ENCODE data around the gene DENND1A.

DENND1A gene

DNA sequence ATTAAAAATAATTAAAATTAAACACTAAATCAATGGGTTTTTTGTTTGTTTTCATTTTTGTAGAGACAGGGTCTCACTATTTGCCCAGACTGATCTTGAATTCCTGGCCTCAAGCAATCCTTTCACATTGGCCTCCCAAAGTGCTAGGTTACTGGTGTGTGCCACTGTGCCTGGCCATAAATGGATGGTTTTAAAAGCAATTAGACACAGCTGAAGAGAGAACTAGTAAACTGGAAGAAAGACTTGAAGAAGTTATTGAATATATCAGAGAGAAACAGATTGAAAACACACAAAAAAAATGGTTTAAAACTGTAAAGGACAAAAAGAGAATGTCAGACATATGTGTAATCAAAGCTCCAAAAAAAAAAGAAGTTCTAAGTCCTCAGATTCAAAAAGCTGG is 83.0 kb downstream of the DENND1A start:
- Histone ChIP-seq H3K27me3 (ENCODE audit: control insufficient read depth, insufficient read depth, low read length, poor library complexity, severe bottlenecking) (peaks cover 11% of the 10 kb centered on the region), H3K4me3 (ENCODE audit: insufficient read depth, low read depth, low read length) (no peak overlapping the region), H3K27ac (ENCODE audit: insufficient read depth, low read depth, low read length, poor library complexity, severe bottlenecking) (no peak overlapping the region), H3K4me1 (ENCODE audit: control insufficient read depth, insufficient read depth, low read length) (peaks cover 6% of the 10 kb centered on the region), H3K9me3 (ENCODE audit: control insufficient read depth, low read length) (no peaks in the 10 kb centered on the region), H3K36me3 (ENCODE audit: control insufficient read depth, insufficient read depth, low read length) (no peaks in the 10 kb centered on the region)

GRCh38 chr9:123843703-123844102 is 86.2 kb downstream of the DENND1A start:
- no peaks in the 10 kb centered on the region for H3K9me3 ChIP-seq (ENCODE audit: control insufficient read depth, low read length)
- 98% methylated on average over 4 of the region's 4 CpGs; no CpG with 5 or more reads in 1 of the 2 experiments for WGBS, 2 experiments
- H3K27ac ChIP-seq (ENCODE audit: insufficient read depth, low read depth, low read length, poor library complexity, severe bottlenecking) = no peak overlapping the region
- H3K4me1 ChIP-seq (ENCODE audit: control insufficient read depth, insufficient read depth, low read length) = no peaks in the 10 kb centered on the region
- no peaks in the 10 kb centered on the region for H3K27me3 ChIP-seq (ENCODE audit: control insufficient read depth, insufficient read depth, low read length, poor library complexity, severe bottlenecking)
- no peaks in the 10 kb centered on the region for H3K36me3 ChIP-seq (ENCODE audit: control insufficient read depth, insufficient read depth, low read length)
- H3K4me3 ChIP-seq (ENCODE audit: insufficient read depth, low read depth, low read length) = no peak overlapping the region

- Histone ChIP-seq H3K4me3 (ENCODE audit: insufficient read depth, low read depth, low read length) (no peak overlapping the region), H3K27ac (ENCODE audit: insufficient read depth, low read depth, low read length, poor library complexity, severe bottlenecking) (no peak overlapping the region), H3K9me3 (ENCODE audit: control insufficient read depth, low read length) (no peaks in the 10 kb centered on the region), H3K36me3 (ENCODE audit: control insufficient read depth, insufficient read depth, low read length) (no peaks in the 10 kb centered on the region), H3K4me1 (ENCODE audit: control insufficient read depth, insufficient read depth, low read length) (peaks cover 13% of the 10 kb centered on the region), H3K27me3 (ENCODE audit: control insufficient read depth, insufficient read depth, low read length, poor library complexity, severe bottlenecking) (no peaks in the 10 kb centered on the region)
- WGBS, 2 experiments = 40% methylated on average over 1 of the region's 1 CpG; no CpG with 5 or more reads in 1 of the 2 experiments
Measured at GRCh38 chr9:123835821-123836220, 94.1 kb downstream of the DENND1A start.

DNA sequence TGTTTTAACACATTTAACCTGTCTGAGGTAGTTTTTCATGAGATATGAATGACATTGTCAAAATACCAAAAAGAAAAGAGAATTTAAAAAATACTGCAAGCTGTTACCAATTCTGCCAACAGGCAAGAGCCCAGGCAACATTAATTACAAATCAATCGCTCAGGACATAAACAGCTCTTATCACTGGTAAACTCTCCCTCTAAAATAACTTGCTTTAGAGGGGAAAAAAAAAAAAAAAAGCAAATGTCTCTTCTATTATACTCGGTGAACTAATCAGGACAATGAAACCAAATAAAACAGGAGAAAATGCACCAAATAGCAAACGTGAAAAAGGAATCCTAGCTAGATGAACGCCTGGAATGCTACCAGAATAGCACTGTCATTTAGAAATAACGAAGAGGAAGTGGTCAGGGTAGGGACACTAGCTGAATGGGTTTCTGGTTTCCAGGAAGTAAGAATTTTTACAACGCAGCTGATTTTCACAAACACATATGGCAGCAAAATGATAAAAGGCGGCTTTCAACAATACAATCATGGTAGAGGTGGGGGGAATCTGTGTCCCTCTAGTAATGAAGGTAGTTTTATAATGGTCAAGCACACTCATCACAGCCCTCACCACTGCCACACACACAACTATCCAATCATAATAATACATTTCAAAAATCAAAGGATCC is 94.9 kb downstream of the DENND1A start:
- H3K4me3 ChIP-seq (ENCODE audit: insufficient read depth, low read depth, low read length) = no peak overlapping the region
- no peaks in the 10 kb centered on the region for H3K9me3 ChIP-seq (ENCODE audit: control insufficient read depth, low read length)
- H3K27me3 ChIP-seq (ENCODE audit: control insufficient read depth, insufficient read depth, low read length, poor library complexity, severe bottlenecking) = no peaks in the 10 kb centered on the region
- H3K36me3 ChIP-seq (ENCODE audit: control insufficient read depth, insufficient read depth, low read length) = no peaks in the 10 kb centered on the region
- no peak overlapping the region for H3K27ac ChIP-seq (ENCODE audit: insufficient read depth, low read depth, low read length, poor library complexity, severe bottlenecking)
- WGBS, 2 experiments = 28 to 54% methylated on average over 5 to 7 of the region's 7 CpGs
- peaks cover 13% of the 10 kb centered on the region for H3K4me1 ChIP-seq (ENCODE audit: control insufficient read depth, insufficient read depth, low read length)

DNA sequence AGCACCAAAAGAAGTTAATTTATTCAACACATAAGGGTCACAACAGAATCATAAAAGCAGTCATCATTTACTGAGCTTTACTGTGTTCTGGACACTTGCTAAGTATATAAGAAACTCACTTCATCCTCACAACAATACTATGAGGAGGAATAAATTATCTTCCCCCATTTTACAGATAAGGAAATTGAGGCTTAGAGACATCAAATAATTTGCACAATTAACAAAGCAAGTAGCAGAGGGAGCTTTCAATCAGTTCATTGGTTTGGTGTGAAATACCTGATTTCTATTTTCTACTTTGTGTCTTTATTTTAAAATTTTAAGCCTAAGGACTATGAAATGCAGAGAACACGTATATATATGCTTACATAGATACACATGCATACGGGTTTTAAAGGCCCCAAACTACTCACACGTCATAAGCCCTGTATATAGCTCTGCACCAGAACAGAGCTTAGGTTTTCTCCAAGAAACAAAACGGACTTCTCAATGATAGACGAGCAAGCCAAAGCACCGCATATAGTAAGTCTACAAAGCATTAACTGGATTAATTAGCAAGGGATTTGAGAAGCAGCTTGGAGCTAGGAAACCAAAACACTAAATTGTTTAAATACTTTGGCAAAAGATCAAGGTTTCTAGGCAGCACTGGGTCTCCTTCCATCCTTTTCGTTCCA is 95.6 kb downstream of the DENND1A start:
- 79 to 80% methylated on average over 7 of the region's 7 CpGs for WGBS, 2 experiments
- no peaks in the 10 kb centered on the region for H3K36me3 ChIP-seq (ENCODE audit: control insufficient read depth, insufficient read depth, low read length)
- no peak overlapping the region for H3K4me3 ChIP-seq (ENCODE audit: insufficient read depth, low read depth, low read length)
- H3K9me3 ChIP-seq (ENCODE audit: control insufficient read depth, low read length) = no peaks in the 10 kb centered on the region
- H3K27ac ChIP-seq (ENCODE audit: insufficient read depth, low read depth, low read length, poor library complexity, severe bottlenecking) = no peak overlapping the region
- H3K27me3 ChIP-seq (ENCODE audit: control insufficient read depth, insufficient read depth, low read length, poor library complexity, severe bottlenecking) = no peaks in the 10 kb centered on the region
- H3K4me1 ChIP-seq (ENCODE audit: control insufficient read depth, insufficient read depth, low read length) = peaks cover 13% of the 10 kb centered on the region

DNA sequence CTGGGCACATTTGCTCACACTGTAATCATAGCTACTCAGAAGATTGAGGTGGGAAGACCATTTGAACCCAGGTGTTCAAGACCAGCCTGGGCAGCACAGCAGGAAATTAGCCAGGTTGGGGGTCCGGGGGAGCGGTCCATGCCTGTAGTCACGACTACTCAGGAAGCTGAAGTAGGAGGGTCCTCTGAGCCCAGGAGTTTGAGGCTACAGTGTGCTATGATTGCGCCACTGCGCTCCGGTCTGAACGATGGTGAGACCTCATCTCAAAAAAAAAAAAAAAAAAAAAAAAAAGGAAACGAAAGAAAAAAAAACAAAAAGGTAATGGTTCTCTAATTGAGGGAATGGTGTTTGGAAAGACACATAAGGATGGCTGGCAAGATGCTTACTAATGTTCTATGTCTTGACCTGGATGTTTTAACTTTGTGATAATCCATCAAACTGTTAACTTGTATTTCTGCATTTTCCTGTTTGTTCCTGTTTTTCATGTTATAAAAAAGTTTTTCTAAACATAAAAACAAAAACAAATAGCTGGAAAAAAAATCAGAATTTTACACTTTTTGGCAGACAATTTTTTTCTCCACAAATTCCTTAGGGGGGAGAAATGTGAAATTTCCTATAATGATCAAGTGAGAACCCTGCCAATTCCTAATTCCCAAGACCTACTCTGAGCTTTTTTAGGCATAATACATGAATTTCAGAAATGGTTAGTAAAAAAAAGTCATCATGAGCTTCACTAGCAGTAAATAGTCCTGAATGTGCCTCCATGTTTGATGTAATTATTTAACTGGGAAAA is 96.9 kb downstream of the DENND1A start:
- H3K4me1 ChIP-seq (ENCODE audit: control insufficient read depth, insufficient read depth, low read length) = peaks cover 13% of the 10 kb centered on the region
- H3K4me3 ChIP-seq (ENCODE audit: insufficient read depth, low read depth, low read length) = no peak overlapping the region
- no peak overlapping the region for H3K27ac ChIP-seq (ENCODE audit: insufficient read depth, low read depth, low read length, poor library complexity, severe bottlenecking)
- 95 to 96% methylated on average over 8 of the region's 8 CpGs for WGBS, 2 experiments
- peaks cover 5% of the 10 kb centered on the region for H3K9me3 ChIP-seq (ENCODE audit: control insufficient read depth, low read length)
- H3K36me3 ChIP-seq (ENCODE audit: control insufficient read depth, insufficient read depth, low read length) = no peaks in the 10 kb centered on the region
- H3K27me3 ChIP-seq (ENCODE audit: control insufficient read depth, insufficient read depth, low read length, poor library complexity, severe bottlenecking) = no peaks in the 10 kb centered on the region

DNA sequence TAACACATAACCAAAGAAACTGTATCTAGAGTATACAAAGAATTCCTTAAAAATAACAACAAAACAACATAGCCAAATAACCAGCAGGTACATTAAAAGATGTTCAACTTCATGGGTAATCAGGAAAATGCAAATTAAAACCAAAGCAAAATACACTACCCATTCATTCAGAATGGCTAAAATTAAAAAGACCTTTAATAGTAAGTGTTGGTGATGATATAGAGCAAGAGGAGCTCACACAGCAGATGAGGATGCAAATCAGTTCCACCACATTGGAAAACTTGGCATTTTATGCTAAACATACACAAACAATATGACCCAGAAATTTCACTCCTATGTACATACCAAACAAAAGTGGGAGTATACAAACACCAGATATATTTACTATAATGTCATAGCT is 97.8 kb downstream of the DENND1A start:
- H3K36me3 ChIP-seq (ENCODE audit: control insufficient read depth, insufficient read depth, low read length) = no peaks in the 10 kb centered on the region
- H3K27ac ChIP-seq (ENCODE audit: insufficient read depth, low read depth, low read length, poor library complexity, severe bottlenecking) = no peak overlapping the region
- H3K4me1 ChIP-seq (ENCODE audit: control insufficient read depth, insufficient read depth, low read length) = peaks cover 13% of the 10 kb centered on the region
- no peak overlapping the region for H3K4me3 ChIP-seq (ENCODE audit: insufficient read depth, low read depth, low read length)
- H3K9me3 ChIP-seq (ENCODE audit: control insufficient read depth, low read length) = peaks cover 5% of the 10 kb centered on the region
- no peaks in the 10 kb centered on the region for H3K27me3 ChIP-seq (ENCODE audit: control insufficient read depth, insufficient read depth, low read length, poor library complexity, severe bottlenecking)

GRCh38 chr9:123828449-123828848 is 101.5 kb downstream of the DENND1A start:
- Histone ChIP-seq H3K27ac (ENCODE audit: insufficient read depth, low read depth, low read length, poor library complexity, severe bottlenecking) (no peak overlapping the region), H3K4me1 (ENCODE audit: control insufficient read depth, insufficient read depth, low read length) (no peaks in the 10 kb centered on the region), H3K27me3 (ENCODE audit: control insufficient read depth, insufficient read depth, low read length, poor library complexity, severe bottlenecking) (no peaks in the 10 kb centered on the region), H3K36me3 (ENCODE audit: control insufficient read depth, insufficient read depth, low read length) (no peaks in the 10 kb centered on the region), H3K9me3 (ENCODE audit: control insufficient read depth, low read length) (peaks cover 5% of the 10 kb centered on the region), H3K4me3 (ENCODE audit: insufficient read depth, low read depth, low read length) (no peak overlapping the region)

DNA sequence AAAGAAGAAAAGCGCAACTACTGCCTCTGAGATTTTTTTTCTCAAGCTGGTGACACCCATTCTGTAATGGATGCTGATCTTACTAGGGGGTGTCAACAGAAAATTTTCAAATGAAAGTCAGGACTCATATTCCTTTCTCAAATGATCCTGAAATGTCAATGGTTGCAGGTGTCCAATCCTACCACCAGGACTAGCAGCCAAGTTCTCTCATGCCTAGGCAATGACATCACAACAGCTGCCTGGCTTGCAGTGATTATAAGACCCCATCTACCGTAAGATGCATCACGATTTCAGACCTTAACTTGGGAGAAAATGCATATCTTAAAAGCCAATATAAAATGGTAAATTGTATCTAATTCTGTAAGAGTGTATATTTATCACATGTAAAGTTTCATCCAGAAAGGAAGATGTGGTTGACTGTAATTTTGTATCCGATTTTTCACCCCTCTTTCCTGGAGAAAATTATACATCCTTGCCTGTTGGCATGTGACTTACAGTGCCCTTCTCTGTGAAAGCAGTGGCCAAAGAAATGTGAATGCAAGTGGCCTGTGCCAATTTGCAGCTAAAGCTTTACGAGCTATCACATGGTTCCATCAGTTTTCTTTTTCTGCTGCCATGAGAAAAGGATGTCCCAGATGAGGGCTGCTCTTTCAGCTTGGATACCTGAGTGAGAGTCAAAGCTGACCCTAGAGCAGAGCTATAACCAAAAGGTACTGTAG is 104.4 kb downstream of the DENND1A start:
- H3K9me3 ChIP-seq (ENCODE audit: control insufficient read depth, low read length) = peaks cover 5% of the 10 kb centered on the region
- H3K4me3 ChIP-seq (ENCODE audit: insufficient read depth, low read depth, low read length) = no peak overlapping the region
- no peaks in the 10 kb centered on the region for H3K4me1 ChIP-seq (ENCODE audit: control insufficient read depth, insufficient read depth, low read length)
- 95 to 96% methylated on average over 5 of the region's 5 CpGs for WGBS, 2 experiments
- H3K27ac ChIP-seq (ENCODE audit: insufficient read depth, low read depth, low read length, poor library complexity, severe bottlenecking) = no peak overlapping the region
- no peaks in the 10 kb centered on the region for H3K36me3 ChIP-seq (ENCODE audit: control insufficient read depth, insufficient read depth, low read length)
- no peaks in the 10 kb centered on the region for H3K27me3 ChIP-seq (ENCODE audit: control insufficient read depth, insufficient read depth, low read length, poor library complexity, severe bottlenecking)

Measured in ectodermal cell (in vitro differentiated cells).